Endothelial cell of umbilical vein (primary cell): ENCODE data around the gene BBX. TPM values are rescaled to one million over a fixed set of nuclear protein-coding genes. Genes with fewer than 3 reads are reported as not detected.

Source experiments
- BruUV-seq: library from RNA; stranded (reverse); fragments of 400-500 nt; replicated peaks from 2 replicates; lab custom pipeline; 2021; lab: Mats Ljungman, UMichigan
- CTCF ChIA-PET: fragments of 300-600, 350-600 bp; sonication (Branson Sonifier 250); formaldehyde crosslinking; loops from one replicate; lab custom pipeline; 2021; ENCODE audit warnings: antibody characterized with exemption, inconsistent platforms; lab: Charles Lee
- POLR2A ChIA-PET: fragments of 300-600, 350-600 bp; sonication (Branson Sonifier 250); formaldehyde crosslinking; loops from one replicate; lab custom pipeline; 2021; ENCODE audit warnings: antibody characterized with exemption, inconsistent platforms; lab: Charles Lee
- DNase-seq: peaks from one replicate; pipeline ENCODE4 v3.0.0-alpha.2; 2011; ENCODE audit warnings: low read depth, low spot score
- FAIRE-seq: peaks from 2 replicates; lab custom pipeline; 2011; peaks lifted over from hg19 to GRCh38; lab: Jason Lieb, UNC
- H2AFZ ChIP-seq: 2 replicates; pipeline ENCODE4 v1.6.0; 2012; ENCODE audit warnings: low read depth, low read length, control low read depth, inconsistent platforms
- H3K27ac ChIP-seq: 2 replicates; pipeline ENCODE4 v1.5.1; 2011; ENCODE audit warnings: low read depth, mild to moderate bottlenecking, control low read depth, low read length, moderate library complexity; ENCODE audit not compliant: insufficient read depth
- H3K27me3 ChIP-seq, 2 experiments: 2 replicates each; pipeline versions ENCODE4 v1.6.0 to v1.6.1; 2011; ENCODE audit warnings: low read length in 2 of 2, mixed read lengths in 1 of 2; ENCODE audit not compliant: control insufficient read depth in 2 of 2, insufficient read depth in 2 of 2
- H3K36me3 ChIP-seq, 2 experiments: 2 replicates in 1 of 2; 3 replicates in 1 of 2; pipeline ENCODE4 v1.5.1; 2011; ENCODE audit warnings: low read length in 2 of 2, mild to moderate bottlenecking in 1 of 2, moderate library complexity in 1 of 2; ENCODE audit not compliant: control insufficient read depth in 2 of 2, insufficient read depth in 2 of 2; ENCODE audit errors: extremely low read depth in 1 of 2
- H3K4me1 ChIP-seq: 3 replicates; pipeline ENCODE4 v1.5.1; 2011; ENCODE audit warnings: mild to moderate bottlenecking, low read length; ENCODE audit not compliant: control insufficient read depth, insufficient read depth; ENCODE audit errors: extremely low read depth
- H3K4me2 ChIP-seq: 2 replicates; pipeline ENCODE4 v1.6.1; 2011; ENCODE audit warnings: low read length, control low read depth, mixed read lengths; ENCODE audit not compliant: insufficient read depth
- H3K4me3 ChIP-seq, 3 experiments: fragments of 200-600 bp in 1 of 3; sonication (generic), shearing (Covaris generic) in 1 of 3; replicated peaks in 1 of 3; 2 replicates each; pipeline ENCODE4 v1.5.1; 2011 to 2016; ENCODE audit warnings: control low read depth in 3 of 3, low read length in 3 of 3, mild to moderate bottlenecking in 2 of 3, inconsistent platforms in 1 of 3, low read depth in 1 of 3, moderate library complexity in 1 of 3; ENCODE audit not compliant: insufficient read depth in 1 of 3
- H3K79me2 ChIP-seq: 2 replicates; pipeline ENCODE4 v1.6.0; 2012; ENCODE audit warnings: low read length, inconsistent platforms; ENCODE audit not compliant: control insufficient read depth, insufficient read depth
- H3K9ac ChIP-seq: replicated peaks from 2 replicates; pipeline ENCODE3; 2011; ENCODE audit warnings: low read length, control low read depth; ENCODE audit not compliant: insufficient read depth; ENCODE audit errors: extremely low read depth
- H3K9me1 ChIP-seq: replicated peaks from 3 replicates; pipeline ENCODE4 v1.6.0; 2011; ENCODE audit warnings: mild to moderate bottlenecking, low read length; ENCODE audit not compliant: control insufficient read depth, insufficient read depth; ENCODE audit errors: extremely low read depth
- H3K9me3 ChIP-seq: replicated peaks from 2 replicates; pipeline ENCODE4 v1.5.1; 2012; ENCODE audit warnings: low read length, inconsistent platforms; ENCODE audit not compliant: control insufficient read depth, insufficient read depth
- H4K20me1 ChIP-seq: replicated peaks from 2 replicates; pipeline ENCODE3; 2011; ENCODE audit warnings: mild to moderate bottlenecking, low read length; ENCODE audit not compliant: control insufficient read depth, insufficient read depth; ENCODE audit errors: extremely low read depth
- CTCF ChIP-seq, 2 donors: IDR thresholded peaks; 1 replicate in 1 of 2; 2 replicates in 1 of 2; pipeline ENCODE4 v1.5.1; 2011; ENCODE audit warnings: low read length in 2 of 2, mild to moderate bottlenecking in 2 of 2, moderate library complexity in 2 of 2, control low read depth in 1 of 2, inconsistent platforms in 1 of 2, low read depth in 1 of 2; ENCODE audit not compliant: insufficient read depth in 1 of 2; ENCODE audit errors: extremely low read depth in 1 of 2
- EZH2 ChIP-seq: IDR thresholded peaks from 2 replicates; pipeline ENCODE4 v1.6.1; 2012; ENCODE audit warnings: borderline replicate concordance, low read depth, mild to moderate bottlenecking, moderate library complexity, low read length, inconsistent platforms; ENCODE audit not compliant: severe bottlenecking
- FOS ChIP-seq: IDR thresholded peaks from 2 replicates; pipeline ENCODE4 v1.6.1; 2011; ENCODE audit warnings: mild to moderate bottlenecking, low read length, moderate library complexity, borderline replicate concordance; ENCODE audit not compliant: insufficient read depth
- GATA2 ChIP-seq: IDR thresholded peaks from 2 replicates; pipeline ENCODE4 v1.7.0; 2011; ENCODE audit warnings: low read depth, mild to moderate bottlenecking, moderate library complexity, mixed read lengths, low read length; ENCODE audit not compliant: insufficient read length, insufficient read depth
- JUN ChIP-seq: IDR thresholded peaks from 2 replicates; pipeline ENCODE4 v1.6.1; 2011; ENCODE audit warnings: borderline replicate concordance, low read depth; ENCODE audit not compliant: insufficient read length, insufficient read depth
- MAX ChIP-seq: IDR thresholded peaks from 2 replicates; pipeline ENCODE4 v1.6.1; 2011; ENCODE audit not compliant: insufficient read depth, insufficient read length
- MYC ChIP-seq: IDR thresholded peaks from one replicate; pipeline ENCODE4 v1.6.1; 2011; ENCODE audit warnings: mild to moderate bottlenecking, low read depth, low read length
- POLR2A ChIP-seq: IDR thresholded peaks from 2 replicates; pipeline ENCODE4 v1.6.1; 2012; ENCODE audit warnings: low read depth, mild to moderate bottlenecking, control low read depth, low read length
- POLR2AphosphoS5 ChIP-seq: IDR thresholded peaks from 2 replicates; pipeline ENCODE4 v1.6.1; 2012; ENCODE audit warnings: low read depth, mild to moderate bottlenecking, control low read depth, low read length, moderate library complexity; ENCODE audit not compliant: insufficient read depth
- dilution Hi-C: fragments of 300-500 bp; cut with MboI; formaldehyde crosslinking; loops from one replicate; pipeline ENCODE4 v1.15.0; 2019; ENCODE audit warnings: low sequenced_read_pairs; ENCODE audit not compliant: extremely low pct_ligation_motif_present
- intact Hi-C: fragments of 100-400 bp; cut with micrococcal nuclease; formaldehyde crosslinking; loops from one replicate; pipeline ENCODE4 v1.10.0; 2022
- polyA plus RNA-seq, 4 experiments: library from polyadenylated mRNA; depleted of rRNA in 3 of 4; stranded (reverse) in 3 of 4; unstranded in 1 of 4; fragments of >200 nt; gene quantifications; 2 replicates each; pipeline versions ENCODE4 v1.2.1 to v1.2.3, GENCODE V29; 2011 to 2012; ENCODE audit warnings: missing spikeins in 1 of 4
- total RNA-seq: library from RNA; stranded (reverse); gene quantifications from 2 replicates; pipeline ENCODE4 v1.2.3, GENCODE V29; 2021

Gene BBX
- total and polyA plus RNA-seq, 2 donors (not counting 3 experiments of a cell fraction or from before 2014, with no cell fraction given) = 21.4 to 43.4 TPM

- Histone ChIP-seq H4K20me1 (no peaks in the 10 kb centered on the region), H2AFZ (no peak overlapping the region), H3K27ac (no peak overlapping the region), H3K9me3 (no peaks in the 10 kb centered on the region), H3K27me3 (peaks cover under 1 to 1% of the 10 kb centered on the region in 2 experiments), H3K4me3 (no peak overlapping the region), H3K9me1 (no peaks in the 10 kb centered on the region), H3K79me2 (no peaks in the 10 kb centered on the region), H3K36me3 (no peaks in the 10 kb centered on the region), H3K4me2 (no peak overlapping the region), H3K9ac (no peak overlapping the region), H3K4me1 (no peaks in the 10 kb centered on the region)
- DNase-seq (no peak), FAIRE-seq (no peak)
- no TSS peak for BruUV-seq
- dilution Hi-C loops = no loop called here
- CTCF ChIA-PET = interaction anchor here (0.8 to 1.2 kb wide), 2 partner anchors 24 to 216 kb away, joined by 3 to 4 read pairs; no protein-coding TSS in a partner anchor
- no peak for TF ChIP-seq MYC
- TF ChIP-seq MAX = no peak
- no peak for TF ChIP-seq POLR2AphosphoS5
- no peak for TF ChIP-seq CTCF (IDR thresholded peaks at IDR 0.05; ENCODE audit: extremely low read depth in 1 of 2, insufficient read depth in 1 of 2, low read depth in 1 of 2, low read length in 2 of 2)
- TF ChIP-seq GATA2 = no peak
- no peak for TF ChIP-seq EZH2
- no peak for TF ChIP-seq POLR2A
- TF ChIP-seq JUN = no peak
- TF ChIP-seq FOS = no peak
- POLR2A ChIA-PET = no interaction called here
- intact Hi-C loops = no loop called here
Observed at GRCh38 chr3:107487490-107487889, 35.3 kb upstream of the BBX start.
